Activated CD4-positive, alpha-beta T cell treated with anti-CD3 and anti-CD28 coated beads for 1 hour (primary cell): ENCODE data around the gene AGXT.
A peak's percentile ranks its signal among the peaks of the same experiment; 100 is the strongest.

Experiments used
- DNase-seq: peaks from one replicate; pipeline ENCODE4 v3.0.0-alpha.2; 2020

The AGXT gene

GRCh38 chr2:240899468-240899865 lies 30.8 kb downstream of the AGXT start:
- DNase-seq: no peak

- DNase-seq: no peak
Measured at GRCh38 chr2:240900141-240900860, 31.7 kb downstream of the AGXT start.

GRCh38 chr2:240901986-240902614 lies 33.5 kb downstream of the AGXT start:
- no peak for DNase-seq

- no peak for DNase-seq
Measured at GRCh38 chr2:240902615-240903041, 34.0 kb downstream of the AGXT start.

- DNase-seq: no peak
Measured at GRCh38 chr2:240903191-240904060, 34.8 kb downstream of the AGXT start.

GRCh38 chr2:240904216-240905175 lies 35.9 kb downstream of the AGXT start:
- DNase-seq: no peak

- DNase-seq: no peak
Measured at GRCh38 chr2:240905176-240905781, 36.7 kb downstream of the AGXT start.

- no peak for DNase-seq
Measured at GRCh38 chr2:240906141-240906910, 37.7 kb downstream of the AGXT start, which contains the start of gene CROCC2. TSS of gene CROCC2 (plus strand) at chr2:240906336. CDS start at chr2:240906514, 178 bp downstream.

- no peak for DNase-seq
Measured at GRCh38 chr2:240906911-240907590, 38.4 kb downstream of the AGXT start.

- no peak for DNase-seq
Measured at GRCh38 chr2:240909216-240909974, 40.8 kb downstream of the AGXT start.

GRCh38 chr2:240911641-240912265 lies 43.1 kb downstream of the AGXT start:
- DNase-seq: no peak

- no peak for DNase-seq
Measured at GRCh38 chr2:240912878-240913809, 44.5 kb downstream of the AGXT start.

GRCh38 chr2:240913810-240914644 lies 45.4 kb downstream of the AGXT start:
- DNase-seq: peak; percentile 43

GRCh38 chr2:240914645-240915525 lies 46.3 kb downstream of the AGXT start:
- DNase-seq: no peak

GRCh38 chr2:240915526-240916341 lies 47.1 kb downstream of the AGXT start:
- DNase-seq: no peak
